GM23338 (cell line): Measurements from ENCODE around the gene SMTN.

Source experiments
- CREB1 ChIP-seq: fragments of 250-450 bp; sonication (Bioruptor Pico); IDR thresholded peaks from 2 replicates; pipeline ENCODE4 v1.5.0; 2020; ENCODE audit warnings: low read depth, mild to moderate bottlenecking, moderate library complexity
- CTCF ChIP-seq, 2 experiments: fragments of 200-600 bp in 1 of 2; sonication (generic) in 1 of 2; conservative IDR thresholded peaks; 2 replicates each; pipeline versions ENCODE4 v1.5.1 to v1.6.1; 2016 to 2017; ENCODE audit warnings: antibody characterized with exemption in 2 of 2, low read depth in 2 of 2, mild to moderate bottlenecking in 2 of 2, moderate library complexity in 1 of 2
- ETS1 ChIP-seq: IDR thresholded peaks from 2 replicates; pipeline ENCODE4 v1.6.1; 2016; ENCODE audit warnings: antibody characterized with exemption
- EZH2 ChIP-seq: fragments of 200-600 bp; sonication (generic); IDR thresholded peaks from one replicate; pipeline ENCODE4 v1.8.0; 2017; ENCODE audit warnings: antibody characterized with exemption, mild to moderate bottlenecking, low read depth; ENCODE audit not compliant: unreplicated experiment
- EZH2phosphoT487 ChIP-seq: fragments of 200-600 bp; sonication (generic); IDR thresholded peaks from one replicate; pipeline ENCODE4 v1.8.1; 2018; ENCODE audit warnings: antibody characterized with exemption; ENCODE audit not compliant: unreplicated experiment
- JUNB ChIP-seq: IDR thresholded peaks from one replicate; pipeline ENCODE4 v1.6.1; 2016; ENCODE audit warnings: antibody characterized with exemption; ENCODE audit not compliant: unreplicated experiment
- NANOG ChIP-seq: IDR thresholded peaks from 2 replicates; pipeline ENCODE4 v1.6.1; 2016; ENCODE audit warnings: antibody characterized with exemption, borderline replicate concordance
- POLR2AphosphoS5 ChIP-seq: IDR thresholded peaks from 2 replicates; pipeline ENCODE4 v1.6.1; 2016; ENCODE audit warnings: antibody characterized with exemption, low read depth
- STAT1 ChIP-seq: IDR thresholded peaks from one replicate; pipeline ENCODE4 v1.6.1; 2016; ENCODE audit warnings: antibody characterized with exemption; ENCODE audit not compliant: unreplicated experiment
- ZNF114 ChIP-seq: fragments of 250-450 bp; sonication (Bioruptor Pico); IDR thresholded peaks from 2 replicates; pipeline ENCODE4 v1.5.0; 2020; ENCODE audit warnings: mild to moderate bottlenecking, moderate library complexity
- ZNF331 ChIP-seq: fragments of 250-450 bp; sonication (Bioruptor Pico); IDR thresholded peaks from 2 replicates; pipeline ENCODE4 v1.5.0; 2020; ENCODE audit warnings: low read depth, mild to moderate bottlenecking, moderate library complexity
- TF ChIP-seq, protein P1 (sequence below): IDR thresholded peaks from one replicate; pipeline ENCODE4 v1.6.1; 2018; ENCODE audit warnings: antibody characterized with exemption; ENCODE audit not compliant: unreplicated experiment
- TF ChIP-seq, protein P2 (sequence below): fragments of 250-450 bp; sonication (Bioruptor Pico); IDR thresholded peaks from 2 replicates; pipeline ENCODE4 v1.5.0; 2020; ENCODE audit warnings: mild to moderate bottlenecking, moderate library complexity

- TF ChIP-seq CTCF (conservative IDR thresholded peaks at IDR 0.05; ENCODE audit: low read depth in 2 of 2) (no peak), CREB1 (no peak), EZH2phosphoT487 (no peak), POLR2AphosphoS5 (no peak), ZNF331 (CRISPR knock-in tag) (no peak), EZH2 (no peak), STAT1 (no peak), NANOG (no peak), ZNF114 (CRISPR knock-in tag) (no peak), JUNB (no peak), ETS1 (no peak)
- TF ChIP-seq, protein P1, sequence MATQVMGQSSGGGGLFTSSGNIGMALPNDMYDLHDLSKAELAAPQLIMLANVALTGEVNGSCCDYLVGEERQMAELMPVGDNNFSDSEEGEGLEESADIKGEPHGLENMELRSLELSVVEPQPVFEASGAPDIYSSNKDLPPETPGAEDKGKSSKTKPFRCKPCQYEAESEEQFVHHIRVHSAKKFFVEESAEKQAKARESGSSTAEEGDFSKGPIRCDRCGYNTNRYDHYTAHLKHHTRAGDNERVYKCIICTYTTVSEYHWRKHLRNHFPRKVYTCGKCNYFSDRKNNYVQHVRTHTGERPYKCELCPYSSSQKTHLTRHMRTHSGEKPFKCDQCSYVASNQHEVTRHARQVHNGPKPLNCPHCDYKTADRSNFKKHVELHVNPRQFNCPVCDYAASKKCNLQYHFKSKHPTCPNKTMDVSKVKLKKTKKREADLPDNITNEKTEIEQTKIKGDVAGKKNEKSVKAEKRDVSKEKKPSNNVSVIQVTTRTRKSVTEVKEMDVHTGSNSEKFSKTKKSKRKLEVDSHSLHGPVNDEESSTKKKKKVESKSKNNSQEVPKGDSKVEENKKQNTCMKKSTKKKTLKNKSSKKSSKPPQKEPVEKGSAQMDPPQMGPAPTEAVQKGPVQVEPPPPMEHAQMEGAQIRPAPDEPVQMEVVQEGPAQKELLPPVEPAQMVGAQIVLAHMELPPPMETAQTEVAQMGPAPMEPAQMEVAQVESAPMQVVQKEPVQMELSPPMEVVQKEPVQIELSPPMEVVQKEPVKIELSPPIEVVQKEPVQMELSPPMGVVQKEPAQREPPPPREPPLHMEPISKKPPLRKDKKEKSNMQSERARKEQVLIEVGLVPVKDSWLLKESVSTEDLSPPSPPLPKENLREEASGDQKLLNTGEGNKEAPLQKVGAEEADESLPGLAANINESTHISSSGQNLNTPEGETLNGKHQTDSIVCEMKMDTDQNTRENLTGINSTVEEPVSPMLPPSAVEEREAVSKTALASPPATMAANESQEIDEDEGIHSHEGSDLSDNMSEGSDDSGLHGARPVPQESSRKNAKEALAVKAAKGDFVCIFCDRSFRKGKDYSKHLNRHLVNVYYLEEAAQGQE = no peak
- TF ChIP-seq, protein P2, sequence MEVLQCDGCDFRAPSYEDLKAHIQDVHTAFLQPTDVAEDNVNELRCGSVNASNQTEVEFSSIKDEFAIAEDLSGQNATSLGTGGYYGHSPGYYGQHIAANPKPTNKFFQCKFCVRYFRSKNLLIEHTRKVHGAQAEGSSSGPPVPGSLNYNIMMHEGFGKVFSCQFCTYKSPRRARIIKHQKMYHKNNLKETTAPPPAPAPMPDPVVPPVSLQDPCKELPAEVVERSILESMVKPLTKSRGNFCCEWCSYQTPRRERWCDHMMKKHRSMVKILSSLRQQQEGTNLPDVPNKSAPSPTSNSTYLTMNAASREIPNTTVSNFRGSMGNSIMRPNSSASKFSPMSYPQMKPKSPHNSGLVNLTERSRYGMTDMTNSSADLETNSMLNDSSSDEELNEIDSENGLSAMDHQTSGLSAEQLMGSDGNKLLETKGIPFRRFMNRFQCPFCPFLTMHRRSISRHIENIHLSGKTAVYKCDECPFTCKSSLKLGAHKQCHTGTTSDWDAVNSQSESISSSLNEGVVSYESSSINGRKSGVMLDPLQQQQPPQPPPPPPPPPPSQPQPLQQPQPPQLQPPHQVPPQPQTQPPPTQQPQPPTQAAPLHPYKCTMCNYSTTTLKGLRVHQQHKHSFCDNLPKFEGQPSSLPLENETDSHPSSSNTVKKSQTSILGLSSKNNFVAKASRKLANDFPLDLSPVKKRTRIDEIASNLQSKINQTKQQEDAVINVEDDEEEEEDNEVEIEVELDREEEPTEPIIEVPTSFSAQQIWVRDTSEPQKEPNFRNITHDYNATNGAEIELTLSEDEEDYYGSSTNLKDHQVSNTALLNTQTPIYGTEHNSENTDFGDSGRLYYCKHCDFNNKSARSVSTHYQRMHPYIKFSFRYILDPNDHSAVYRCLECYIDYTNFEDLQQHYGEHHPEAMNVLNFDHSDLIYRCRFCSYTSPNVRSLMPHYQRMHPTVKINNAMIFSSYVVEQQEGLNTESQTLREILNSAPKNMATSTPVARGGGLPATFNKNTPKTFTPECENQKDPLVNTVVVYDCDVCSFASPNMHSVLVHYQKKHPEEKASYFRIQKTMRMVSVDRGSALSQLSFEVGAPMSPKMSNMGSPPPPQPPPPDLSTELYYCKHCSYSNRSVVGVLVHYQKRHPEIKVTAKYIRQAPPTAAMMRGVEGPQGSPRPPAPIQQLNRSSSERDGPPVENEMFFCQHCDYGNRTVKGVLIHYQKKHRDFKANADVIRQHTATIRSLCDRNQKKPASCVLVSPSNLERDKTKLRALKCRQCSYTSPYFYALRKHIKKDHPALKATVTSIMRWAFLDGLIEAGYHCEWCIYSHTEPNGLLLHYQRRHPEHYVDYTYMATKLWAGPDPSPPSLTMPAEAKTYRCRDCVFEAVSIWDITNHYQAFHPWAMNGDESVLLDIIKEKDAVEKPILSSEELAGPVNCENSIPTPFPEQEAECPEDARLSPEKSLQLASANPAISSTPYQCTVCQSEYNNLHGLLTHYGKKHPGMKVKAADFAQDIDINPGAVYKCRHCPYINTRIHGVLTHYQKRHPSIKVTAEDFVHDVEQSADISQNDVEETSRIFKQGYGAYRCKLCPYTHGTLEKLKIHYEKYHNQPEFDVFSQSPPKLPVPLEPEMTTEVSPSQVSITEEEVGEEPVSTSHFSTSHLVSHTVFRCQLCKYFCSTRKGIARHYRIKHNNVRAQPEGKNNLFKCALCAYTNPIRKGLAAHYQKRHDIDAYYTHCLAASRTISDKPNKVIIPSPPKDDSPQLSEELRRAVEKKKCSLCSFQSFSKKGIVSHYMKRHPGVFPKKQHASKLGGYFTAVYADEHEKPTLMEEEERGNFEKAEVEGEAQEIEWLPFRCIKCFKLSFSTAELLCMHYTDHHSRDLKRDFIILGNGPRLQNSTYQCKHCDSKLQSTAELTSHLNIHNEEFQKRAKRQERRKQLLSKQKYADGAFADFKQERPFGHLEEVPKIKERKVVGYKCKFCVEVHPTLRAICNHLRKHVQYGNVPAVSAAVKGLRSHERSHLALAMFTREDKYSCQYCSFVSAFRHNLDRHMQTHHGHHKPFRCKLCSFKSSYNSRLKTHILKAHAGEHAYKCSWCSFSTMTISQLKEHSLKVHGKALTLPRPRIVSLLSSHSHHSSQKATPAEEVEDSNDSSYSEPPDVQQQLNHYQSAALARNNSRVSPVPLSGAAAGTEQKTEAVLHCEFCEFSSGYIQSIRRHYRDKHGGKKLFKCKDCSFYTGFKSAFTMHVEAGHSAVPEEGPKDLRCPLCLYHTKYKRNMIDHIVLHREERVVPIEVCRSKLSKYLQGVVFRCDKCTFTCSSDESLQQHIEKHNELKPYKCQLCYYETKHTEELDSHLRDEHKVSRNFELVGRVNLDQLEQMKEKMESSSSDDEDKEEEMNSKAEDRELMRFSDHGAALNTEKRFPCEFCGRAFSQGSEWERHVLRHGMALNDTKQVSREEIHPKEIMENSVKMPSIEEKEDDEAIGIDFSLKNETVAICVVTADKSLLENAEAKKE (CRISPR knock-in tag) = no peak
Observed at GRCh38 chr22:31105282-31105929, 24.3 kb downstream of the SMTN start.
